OCI-LY7 (cell line): Measurements from ENCODE around the gene BCAT1. TPM values are rescaled to one million over a fixed set of nuclear protein-coding genes. Genes with fewer than 3 reads are reported as not detected.

ENCODE experiments used
- BruUV-seq: library from RNA; stranded (reverse); fragments of 400-500 nt; replicated peaks from 2 replicates; lab custom pipeline; 2021; lab: Mats Ljungman, UMichigan
- CTCF ChIA-PET: fragments of 300-600 bp; sonication (Branson Sonifier 250); formaldehyde crosslinking; loops from one replicate; lab custom pipeline; 2022; ENCODE audit warnings: antibody characterized with exemption; ENCODE audit not compliant: unreplicated experiment; lab: Charles Lee
- POLR2A ChIA-PET: fragments of 300-600 bp; sonication (Branson Sonifier 250); formaldehyde crosslinking; loops from one replicate; lab custom pipeline; 2022; ENCODE audit warnings: antibody characterized with exemption; lab: Charles Lee
- DNase-seq: peaks from one replicate; pipeline ENCODE4 v3.0.0-alpha.2; 2015; ENCODE audit warnings: low spot score
- H2AFZ ChIP-seq: fragments of 200-600 bp; sonication (generic), shearing (Covaris generic); 2 replicates; pipeline ENCODE4 v1.6.1; 2014; ENCODE audit warnings: mild to moderate bottlenecking, antibody characterized with exemption, low read length, moderate library complexity
- H3K27ac ChIP-seq: fragments of 200-600 bp; sonication (generic); 2 replicates; pipeline ENCODE4 v1.5.1; 2014; ENCODE audit warnings: mixed run types, low read depth, mild to moderate bottlenecking, moderate library complexity, low read length, inconsistent platforms; ENCODE audit not compliant: poor library complexity, severe bottlenecking
- H3K36me3 ChIP-seq: fragments of 200-600 bp; sonication (generic); 2 replicates; pipeline ENCODE4 v1.6.1; 2014; ENCODE audit warnings: mild to moderate bottlenecking, antibody characterized with exemption, low read length, moderate library complexity, mixed read lengths; ENCODE audit not compliant: insufficient read depth
- H3K4me1 ChIP-seq: fragments of 200-600 bp; sonication (generic); 2 replicates; pipeline ENCODE4 v1.5.1; 2014; ENCODE audit warnings: mild to moderate bottlenecking, low read length; ENCODE audit not compliant: insufficient read depth, poor library complexity, severe bottlenecking
- H3K4me2 ChIP-seq: fragments of 200-600 bp; sonication (generic); 2 replicates; pipeline ENCODE4 v1.6.1; 2014; ENCODE audit warnings: mild to moderate bottlenecking, low read length
- H3K4me3 ChIP-seq: fragments of 200-600 bp; sonication (generic); 2 replicates; pipeline ENCODE4 v1.5.1; 2014; ENCODE audit warnings: mild to moderate bottlenecking, low read depth, low read length; ENCODE audit not compliant: poor library complexity, severe bottlenecking
- H3K79me2 ChIP-seq: fragments of 200-600 bp; sonication (generic); 2 replicates; pipeline ENCODE4 v1.6.1; 2016; ENCODE audit warnings: low read depth, mild to moderate bottlenecking, low read length, moderate library complexity, mixed read lengths; ENCODE audit not compliant: insufficient read depth
- H3K9me2 ChIP-seq: fragments of 200-600 bp; sonication (generic); 2 replicates; pipeline ENCODE4 v1.6.1; 2016; ENCODE audit warnings: mild to moderate bottlenecking, low read length, mixed read lengths; ENCODE audit not compliant: insufficient read depth
- H3K9me3 ChIP-seq: fragments of 200-600 bp; sonication (generic); 2 replicates; pipeline ENCODE4 v1.6.1; 2014; ENCODE audit warnings: mild to moderate bottlenecking, mixed run types, low read length, mixed read lengths
- H4K20me1 ChIP-seq: fragments of 200-600 bp; sonication (generic); 2 replicates; pipeline ENCODE4 v1.6.1; 2014; ENCODE audit warnings: mild to moderate bottlenecking, antibody characterized with exemption, low read length, moderate library complexity, mixed read lengths; ENCODE audit not compliant: insufficient read depth
- EZH2phosphoT487 ChIP-seq: fragments of 200-600 bp; sonication (generic); IDR thresholded peaks from 2 replicates; pipeline ENCODE4 v1.6.1; 2018; ENCODE audit warnings: low read depth, borderline replicate concordance, mild to moderate bottlenecking, mixed run types, antibody characterized with exemption, low read length, moderate library complexity, mixed read lengths
- intact Hi-C: fragments of 100-400 bp; cut with micrococcal nuclease; formaldehyde crosslinking; loops from one replicate; pipeline ENCODE4 v1.10.0; 2022; ENCODE audit not compliant: unreplicated experiment
- total RNA-seq, 2 experiments: library from RNA; depleted of rRNA in 1 of 2; stranded (reverse); fragments of >200 nt in 1 of 2; shearing (Covaris generic) in 1 of 2; gene quantifications; 2 replicates each; pipeline ENCODE4 v1.2.3, GENCODE V29; 2014 to 2022
- TF ChIP-seq, protein P1 (sequence below): fragments of 200-600 bp; sonication (generic); conservative IDR thresholded peaks from 2 replicates; pipeline ENCODE4 v1.5.1; 2014; ENCODE audit warnings: mild to moderate bottlenecking, antibody characterized with exemption, low read length, moderate library complexity, mixed read lengths

BCAT1 gene
- total RNA-seq, 2 experiments from 2014 or later = 121 to 207 TPM

GRCh38 chr12:24770821-24771220 is 178.1 kb downstream of the BCAT1 start:
- no peak overlapping the region for H3K4me3 ChIP-seq
- no peaks in the 10 kb centered on the region for H4K20me1 ChIP-seq
- no peaks in the 10 kb centered on the region for H3K9me3 ChIP-seq
- POLR2A ChIA-PET = no interaction called here
- no peaks in the 10 kb centered on the region for H3K4me1 ChIP-seq
- no peaks in the 10 kb centered on the region for H3K36me3 ChIP-seq
- CTCF ChIA-PET = no interaction called here
- no peak overlapping the region for H3K27ac ChIP-seq
- no peaks in the 10 kb centered on the region for H3K9me2 ChIP-seq
- DNase-seq = no peak
- H2AFZ ChIP-seq = no peak overlapping the region
- intact Hi-C loops = loop anchor here (10.0 kb wide), 1 partner anchor 1916 kb away; no protein-coding TSS in a partner anchor
- no peak overlapping the region for H3K4me2 ChIP-seq
- TF ChIP-seq EZH2phosphoT487 = no peak
- TF ChIP-seq, protein P1, sequence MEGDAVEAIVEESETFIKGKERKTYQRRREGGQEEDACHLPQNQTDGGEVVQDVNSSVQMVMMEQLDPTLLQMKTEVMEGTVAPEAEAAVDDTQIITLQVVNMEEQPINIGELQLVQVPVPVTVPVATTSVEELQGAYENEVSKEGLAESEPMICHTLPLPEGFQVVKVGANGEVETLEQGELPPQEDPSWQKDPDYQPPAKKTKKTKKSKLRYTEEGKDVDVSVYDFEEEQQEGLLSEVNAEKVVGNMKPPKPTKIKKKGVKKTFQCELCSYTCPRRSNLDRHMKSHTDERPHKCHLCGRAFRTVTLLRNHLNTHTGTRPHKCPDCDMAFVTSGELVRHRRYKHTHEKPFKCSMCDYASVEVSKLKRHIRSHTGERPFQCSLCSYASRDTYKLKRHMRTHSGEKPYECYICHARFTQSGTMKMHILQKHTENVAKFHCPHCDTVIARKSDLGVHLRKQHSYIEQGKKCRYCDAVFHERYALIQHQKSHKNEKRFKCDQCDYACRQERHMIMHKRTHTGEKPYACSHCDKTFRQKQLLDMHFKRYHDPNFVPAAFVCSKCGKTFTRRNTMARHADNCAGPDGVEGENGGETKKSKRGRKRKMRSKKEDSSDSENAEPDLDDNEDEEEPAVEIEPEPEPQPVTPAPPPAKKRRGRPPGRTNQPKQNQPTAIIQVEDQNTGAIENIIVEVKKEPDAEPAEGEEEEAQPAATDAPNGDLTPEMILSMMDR = no peak
- no TSS peak for BruUV-seq
- H3K79me2 ChIP-seq = no peaks in the 10 kb centered on the region

DNA sequence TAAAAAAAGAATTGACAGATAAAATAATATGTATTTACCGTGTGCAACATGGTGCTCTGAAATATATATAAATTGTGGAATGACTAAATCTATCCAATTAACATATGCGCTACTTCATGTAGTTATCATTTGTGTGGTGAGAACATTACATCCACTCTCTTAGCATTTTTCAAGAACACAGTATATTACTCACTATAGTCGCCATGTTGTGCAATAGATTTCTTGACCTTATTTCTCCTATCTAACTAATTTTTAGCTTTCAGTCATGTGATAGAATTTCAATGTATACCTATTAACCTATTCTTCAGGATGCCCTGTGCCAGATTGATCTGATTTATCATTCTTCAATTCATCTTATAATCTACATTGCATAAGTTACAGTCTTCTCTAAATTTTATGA is 178.6 kb downstream of the BCAT1 start:
- intact Hi-C loops = loop anchor here (10.0 kb wide), 1 partner anchor 1916 kb away; no protein-coding TSS in a partner anchor
- Histone ChIP-seq H3K79me2 (no peaks in the 10 kb centered on the region), H3K4me1 (no peaks in the 10 kb centered on the region), H3K9me3 (no peaks in the 10 kb centered on the region), H3K4me3 (no peak overlapping the region), H3K27ac (no peak overlapping the region), H3K9me2 (no peaks in the 10 kb centered on the region), H3K4me2 (no peak overlapping the region), H2AFZ (no peak overlapping the region), H4K20me1 (no peaks in the 10 kb centered on the region), H3K36me3 (no peaks in the 10 kb centered on the region)
- POLR2A ChIA-PET = no interaction called here
- no peak for TF ChIP-seq EZH2phosphoT487
- TF ChIP-seq, protein P1 = no peak
- CTCF ChIA-PET = no interaction called here
- DNase-seq = no peak
- no TSS peak for BruUV-seq

- no TSS peak for BruUV-seq
These were observed 179.2 kb downstream of the BCAT1 start for GRCh38 chr12:24769682-24770081.

More at GRCh38 chr12:24769682-24770081, 179.2 kb downstream of the BCAT1 start:
- H3K4me2 ChIP-seq = no peak overlapping the region
- no peaks in the 10 kb centered on the region for H3K79me2 ChIP-seq
- ChIA-PET POLR2A (interaction anchor here (0.7 kb wide), 1 partner anchor 199 kb away, joined by 6 read pairs; no protein-coding TSS in a partner anchor), CTCF (no interaction called here)
- H3K4me1 ChIP-seq = no peaks in the 10 kb centered on the region
- no peaks in the 10 kb centered on the region for H3K36me3 ChIP-seq
- no peak overlapping the region for H3K4me3 ChIP-seq
- H3K27ac ChIP-seq = no peak overlapping the region
- no peak for DNase-seq
- H4K20me1 ChIP-seq = no peaks in the 10 kb centered on the region
- no peaks in the 10 kb centered on the region for H3K9me2 ChIP-seq
- H2AFZ ChIP-seq = no peak overlapping the region
- intact Hi-C loops = loop anchor here (10.0 kb wide), 1 partner anchor 1915 kb away; no protein-coding TSS in a partner anchor
- TF ChIP-seq, protein P1 = no peak
- no peak for TF ChIP-seq EZH2phosphoT487
- H3K9me3 ChIP-seq = no peaks in the 10 kb centered on the region
